ENCODE measurements around the gene HLA-DPB1.
A peak's percentile ranks its signal among the peaks of the same experiment; 100 is the strongest.

HLA-DPB1 gene

GRCh38 chr6:33103776-33104175 lies 28.0 kb downstream of the HLA-DPB1 start:
- no peak for DNase-seq (ENCODE audit: low read depth)

GRCh38 chr6:33104887-33105286 lies 29.1 kb downstream of the HLA-DPB1 start:
- no peak for DNase-seq (ENCODE audit: low read depth)

GRCh38 chr6:33105386-33105785 lies 29.6 kb downstream of the HLA-DPB1 start:
- no peak for DNase-seq (ENCODE audit: low read depth)

GRCh38 chr6:33105916-33106871 lies 30.4 kb downstream of the HLA-DPB1 start:
- DNase-seq (ENCODE audit: low read depth): no peak

GRCh38 chr6:33107641-33108040 lies 31.9 kb downstream of the HLA-DPB1 start:
- DNase-seq (ENCODE audit: low read depth): no peak

DNA sequence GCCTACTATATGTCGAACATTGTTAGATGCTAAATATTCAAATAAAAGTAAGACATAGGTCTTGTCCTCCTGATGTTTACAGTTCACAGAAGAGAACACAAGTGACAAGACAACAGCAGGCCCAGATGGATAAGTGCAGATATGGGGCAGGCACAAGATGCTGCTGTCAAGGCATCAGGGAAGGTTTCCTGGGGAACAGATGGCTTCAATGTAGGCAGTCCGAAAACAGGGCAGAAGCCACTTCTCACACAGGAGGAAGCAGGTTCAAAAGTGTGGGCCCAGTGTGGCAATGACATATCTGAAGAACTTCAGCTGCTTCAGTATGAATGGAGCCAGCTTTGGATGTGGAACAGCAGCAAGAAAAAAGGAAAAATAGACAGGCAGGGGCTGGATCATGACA lies 32.5 kb downstream of the HLA-DPB1 start:
- no peak for DNase-seq (ENCODE audit: low read depth)

- DNase-seq (ENCODE audit: low read depth): no peak
Measured at GRCh38 chr6:33112148-33112547, 36.4 kb downstream of the HLA-DPB1 start.

- DNase-seq (ENCODE audit: low read depth): no peak
Measured at GRCh38 chr6:33113755-33114154, 38.0 kb downstream of the HLA-DPB1 start.

GRCh38 chr6:33114406-33114805 lies 38.6 kb downstream of the HLA-DPB1 start:
- DNase-seq (ENCODE audit: low read depth): no peak

- no peak for DNase-seq (ENCODE audit: low read depth)
Measured at GRCh38 chr6:33116417-33116816, 40.6 kb downstream of the HLA-DPB1 start.

DNA sequence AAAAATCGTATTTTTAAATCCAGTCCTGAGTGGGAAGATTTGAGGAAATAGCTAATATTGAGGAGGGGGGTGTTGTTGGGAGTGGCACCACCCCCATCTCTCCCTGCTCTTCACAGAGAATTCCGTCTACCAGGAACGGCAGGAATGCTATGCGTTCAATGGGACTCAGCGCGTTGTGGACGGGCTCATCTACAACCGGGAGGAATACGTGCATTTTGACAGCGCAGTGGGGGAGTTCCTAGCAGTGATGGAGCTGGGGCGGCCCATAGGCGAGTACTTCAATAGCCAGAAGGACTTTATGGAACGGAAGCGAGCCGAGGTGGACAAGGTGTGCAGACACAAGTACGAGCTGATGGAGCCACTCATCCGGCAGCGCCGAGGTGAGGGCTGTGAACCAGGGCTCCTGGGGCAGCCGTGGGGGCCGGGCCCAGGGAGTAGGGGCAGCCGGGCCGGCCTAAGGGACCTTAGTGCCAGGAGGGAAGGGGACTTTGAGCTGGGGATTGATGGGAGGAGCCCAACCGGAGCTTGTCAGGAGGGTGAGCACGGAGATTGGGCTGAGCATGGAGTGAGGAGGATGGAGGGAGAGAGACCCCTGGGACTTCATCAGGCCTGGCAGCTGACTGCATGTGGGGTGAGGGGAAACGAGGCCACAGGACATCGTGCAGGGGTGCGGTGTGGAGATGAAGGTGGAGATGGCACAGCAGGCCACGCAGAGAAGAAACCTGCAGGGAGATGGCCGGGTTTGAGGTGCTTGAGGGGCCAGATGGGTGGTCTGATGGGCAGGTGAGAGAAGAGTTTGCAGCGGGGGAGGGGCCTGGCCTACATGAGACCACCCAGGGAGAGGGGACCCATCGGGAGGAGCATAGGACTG lies 41.3 kb downstream of the HLA-DPB1 start:
- no peak for DNase-seq (ENCODE audit: low read depth)

DNA sequence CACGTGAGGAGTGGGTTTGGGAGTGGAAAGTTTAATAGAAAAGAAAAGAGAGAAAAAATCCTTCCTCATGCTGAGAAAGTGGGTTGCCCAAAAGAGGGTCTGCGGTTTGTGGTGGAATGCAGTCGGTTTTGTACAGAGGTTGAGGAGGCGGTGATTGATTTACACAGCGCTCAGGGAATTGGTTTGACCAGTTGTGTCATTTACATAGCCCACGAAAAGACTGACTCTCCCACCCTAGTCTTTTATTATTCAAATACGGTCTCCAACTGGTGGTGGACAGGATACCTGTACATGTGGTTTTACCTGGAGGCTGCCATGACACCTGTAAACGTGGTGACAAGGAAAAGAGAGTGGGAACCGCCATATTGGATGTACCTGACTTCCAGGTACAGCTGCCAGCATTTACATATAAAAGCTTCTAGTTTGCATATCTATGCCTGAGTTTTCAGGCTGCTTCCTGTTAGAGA lies 42.1 kb downstream of the HLA-DPB1 start:
- DNase-seq (ENCODE audit: low read depth): no peak

DNA sequence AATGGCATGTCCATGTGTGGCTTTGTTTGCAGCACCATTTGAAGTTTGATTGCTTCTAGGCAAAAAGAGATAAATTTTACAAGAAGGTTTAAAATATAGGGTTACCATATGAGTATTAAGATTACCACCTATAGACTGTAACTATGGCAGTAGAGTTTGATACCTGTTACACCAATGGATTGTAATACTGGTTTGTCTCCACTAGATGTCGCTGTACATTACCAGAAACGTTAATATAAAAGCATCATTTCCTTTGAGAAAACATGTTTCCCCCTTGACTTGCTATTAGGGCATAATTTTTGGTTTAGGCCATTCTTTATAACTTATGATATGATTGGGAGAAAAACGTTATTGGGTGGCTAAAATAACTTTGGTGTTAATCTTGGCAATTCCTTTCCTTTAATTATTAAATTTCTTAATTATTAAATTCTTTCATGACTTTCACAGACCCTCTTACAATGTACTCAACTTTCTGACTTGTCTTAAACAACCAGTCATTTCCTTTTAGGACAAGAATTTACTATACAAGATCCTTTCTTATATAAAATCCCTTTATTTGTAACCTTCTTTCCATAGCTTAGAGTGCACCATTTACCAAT lies 42.8 kb downstream of the HLA-DPB1 start:
- no peak for DNase-seq (ENCODE audit: low read depth)

DNA sequence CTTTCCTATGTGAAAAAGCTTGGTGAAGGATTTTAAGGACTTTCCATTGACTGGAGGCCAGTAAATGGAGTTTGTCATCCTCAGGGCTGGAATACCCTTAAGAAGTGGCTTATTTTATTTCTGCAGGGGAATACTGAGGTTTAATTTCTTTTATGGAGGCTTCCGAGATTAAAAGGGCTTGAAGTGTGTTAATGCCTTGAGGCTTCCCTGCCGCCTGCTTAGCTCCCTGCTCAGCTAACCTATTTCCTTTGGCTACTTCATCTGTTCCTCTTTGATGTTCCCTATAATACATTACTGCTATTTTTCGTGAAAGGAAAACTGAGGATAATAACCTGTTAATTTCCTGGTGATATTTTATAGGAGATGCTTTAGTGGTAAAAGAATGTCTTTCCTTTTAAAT lies 44.2 kb downstream of the HLA-DPB1 start:
- DNase-seq (ENCODE audit: low read depth): no peak

DNA sequence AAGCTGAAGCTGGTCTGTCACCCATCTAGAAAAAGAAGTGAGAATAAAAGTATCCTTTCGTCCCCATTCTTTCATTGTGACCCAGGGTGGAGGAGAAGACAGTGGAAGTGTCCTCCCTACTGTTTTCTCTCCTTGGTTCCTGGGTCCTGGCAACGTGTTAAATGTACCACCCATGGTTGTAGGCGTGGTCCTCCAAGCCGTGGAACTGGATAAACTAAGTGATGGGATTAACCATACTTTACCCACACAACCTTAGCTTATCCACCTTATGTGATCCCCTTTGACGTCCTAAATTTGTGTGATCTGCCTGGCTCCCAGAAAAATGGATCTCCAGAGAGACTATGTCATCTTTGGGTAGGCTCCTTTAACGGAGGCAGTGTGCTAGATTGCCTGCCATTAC lies 47.4 kb downstream of the HLA-DPB1 start:
- no peak for DNase-seq (ENCODE audit: low read depth)

DNA sequence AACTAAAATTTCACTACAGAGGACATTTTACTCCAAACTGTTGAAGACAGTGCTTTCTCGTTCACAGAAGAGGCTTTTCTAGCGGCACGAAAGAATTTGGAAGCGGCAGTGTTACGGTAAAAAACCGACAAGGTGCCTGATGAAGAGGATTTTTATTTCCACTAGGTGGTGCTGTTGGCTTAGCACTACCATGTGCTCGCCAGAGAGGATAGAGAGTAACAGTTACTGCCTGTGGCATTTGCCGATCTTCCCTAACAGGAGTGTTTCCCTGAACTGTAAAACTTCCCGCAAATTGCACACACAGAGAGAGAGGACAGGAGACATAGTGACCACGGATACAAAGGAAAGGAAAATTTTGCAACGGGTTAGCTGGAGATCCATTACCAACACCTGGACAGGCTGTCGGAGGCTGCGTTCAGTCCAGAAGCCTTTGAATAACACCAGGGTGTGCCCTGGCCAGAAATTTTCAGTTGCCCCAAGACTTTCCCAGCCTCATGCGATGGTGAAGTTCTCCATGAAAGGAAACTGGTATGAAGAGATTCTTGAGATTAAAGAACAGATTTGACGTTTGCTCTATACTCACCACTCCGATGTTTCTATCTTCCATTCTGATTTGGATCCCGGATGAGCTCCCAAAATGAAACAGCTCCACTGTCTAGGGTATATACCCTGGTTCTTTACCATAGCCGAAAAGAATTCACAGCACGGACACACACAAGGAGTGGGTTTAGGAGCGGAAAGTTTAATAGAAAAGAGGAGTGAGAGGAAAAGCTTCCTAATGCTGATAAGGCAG lies 48.1 kb downstream of the HLA-DPB1 start:
- peak; percentile 29 for DNase-seq (ENCODE audit: low read depth)

GRCh38 chr6:33124525-33124901 lies 48.7 kb downstream of the HLA-DPB1 start:
- no peak for DNase-seq (ENCODE audit: low read depth)

- DNase-seq (ENCODE audit: low read depth): no peak
Measured at GRCh38 chr6:33124947-33125346, 49.2 kb downstream of the HLA-DPB1 start.

- no peak for DNase-seq (ENCODE audit: low read depth)
Measured at GRCh38 chr6:33126101-33126714, 50.4 kb downstream of the HLA-DPB1 start.

- no peak for DNase-seq (ENCODE audit: low read depth)
Measured at GRCh38 chr6:33128318-33128717, 52.5 kb downstream of the HLA-DPB1 start.

- DNase-seq (ENCODE audit: low read depth): no peak
Measured at GRCh38 chr6:33132081-33132524, 56.3 kb downstream of the HLA-DPB1 start.
